ENCODE data around the gene MS4A18.
A peak's percentile ranks its signal among the peaks of the same experiment; 100 is the strongest.

Gene MS4A18

DNA sequence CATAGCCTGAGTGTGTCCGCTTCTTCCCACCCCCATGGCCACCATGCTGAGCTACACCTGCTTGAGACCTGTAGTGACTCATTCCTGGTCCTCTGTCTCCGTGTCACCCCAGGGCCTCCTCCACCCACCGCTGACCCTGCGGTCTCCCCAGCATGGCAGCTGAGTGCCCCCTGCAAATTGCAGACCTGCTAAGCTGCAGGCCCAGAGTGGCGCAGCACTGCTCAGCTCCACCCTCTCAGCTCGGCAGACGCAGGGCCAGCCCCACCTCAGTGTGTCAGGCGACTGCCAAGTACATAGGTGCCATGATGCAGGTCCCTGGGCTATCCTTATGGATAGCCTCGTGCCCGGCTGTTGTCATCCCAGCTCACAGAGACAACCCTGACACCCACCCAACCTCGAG lies 45.3 kb downstream of the MS4A18 start:
- DNase-seq (ENCODE audit: low spot score) (no peak), ATAC-seq (ENCODE audit: low read depth) (no peak)
- no peak for TF ChIP-seq CTCF (IDR thresholded peaks at IDR 0.05; ENCODE audit: poor library complexity, severe bottlenecking)
- H3K27me3 ChIP-seq (ENCODE audit: insufficient read depth, poor library complexity, severe bottlenecking): no peaks in the 10 kb centered on the region
- H3K27ac ChIP-seq (ENCODE audit: poor library complexity, severe bottlenecking): no peak overlapping the region
- no peaks in the 10 kb centered on the region for H3K36me3 ChIP-seq (ENCODE audit: low read depth)
- no peaks in the 10 kb centered on the region for H3K4me1 ChIP-seq (ENCODE audit: insufficient read depth, poor library complexity, severe bottlenecking)
- no peaks in the 10 kb centered on the region for H3K9me3 ChIP-seq (ENCODE audit: severe bottlenecking)
- no peak overlapping the region for H3K4me3 ChIP-seq (ENCODE audit: severe bottlenecking)

DNA sequence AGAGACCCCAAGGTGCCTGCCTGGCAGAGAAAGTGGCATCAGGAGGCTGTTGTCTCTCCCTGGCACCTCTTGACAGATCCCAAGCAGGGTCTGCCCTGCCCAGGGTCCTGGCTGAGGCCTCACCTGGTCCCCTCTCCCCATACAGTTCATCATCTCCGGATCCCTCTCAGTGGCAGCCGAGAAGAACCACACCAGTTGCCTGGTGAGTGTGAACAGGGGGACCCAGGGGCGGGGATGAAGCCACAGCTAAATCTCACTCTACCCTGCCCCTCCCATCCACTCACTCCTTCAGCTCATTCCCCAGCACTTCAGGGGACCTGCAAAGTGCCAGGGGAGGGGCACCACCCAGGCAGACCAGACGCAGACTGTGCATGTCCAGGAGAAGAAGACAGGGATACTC lies 46.6 kb downstream of the MS4A18 start:
- H3K9me3 ChIP-seq (ENCODE audit: severe bottlenecking): no peaks in the 10 kb centered on the region
- H3K36me3 ChIP-seq (ENCODE audit: low read depth): no peaks in the 10 kb centered on the region
- TF ChIP-seq CTCF (IDR thresholded peaks at IDR 0.05; ENCODE audit: poor library complexity, severe bottlenecking): no peak
- no peak overlapping the region for H3K4me3 ChIP-seq (ENCODE audit: severe bottlenecking)
- H3K27ac ChIP-seq (ENCODE audit: poor library complexity, severe bottlenecking): no peak overlapping the region
- ATAC-seq (ENCODE audit: low read depth): no peak
- peak; percentile 32 for DNase-seq (ENCODE audit: low spot score)
- no peaks in the 10 kb centered on the region for H3K4me1 ChIP-seq (ENCODE audit: insufficient read depth, poor library complexity, severe bottlenecking)
- no peaks in the 10 kb centered on the region for H3K27me3 ChIP-seq (ENCODE audit: insufficient read depth, poor library complexity, severe bottlenecking)

DNA sequence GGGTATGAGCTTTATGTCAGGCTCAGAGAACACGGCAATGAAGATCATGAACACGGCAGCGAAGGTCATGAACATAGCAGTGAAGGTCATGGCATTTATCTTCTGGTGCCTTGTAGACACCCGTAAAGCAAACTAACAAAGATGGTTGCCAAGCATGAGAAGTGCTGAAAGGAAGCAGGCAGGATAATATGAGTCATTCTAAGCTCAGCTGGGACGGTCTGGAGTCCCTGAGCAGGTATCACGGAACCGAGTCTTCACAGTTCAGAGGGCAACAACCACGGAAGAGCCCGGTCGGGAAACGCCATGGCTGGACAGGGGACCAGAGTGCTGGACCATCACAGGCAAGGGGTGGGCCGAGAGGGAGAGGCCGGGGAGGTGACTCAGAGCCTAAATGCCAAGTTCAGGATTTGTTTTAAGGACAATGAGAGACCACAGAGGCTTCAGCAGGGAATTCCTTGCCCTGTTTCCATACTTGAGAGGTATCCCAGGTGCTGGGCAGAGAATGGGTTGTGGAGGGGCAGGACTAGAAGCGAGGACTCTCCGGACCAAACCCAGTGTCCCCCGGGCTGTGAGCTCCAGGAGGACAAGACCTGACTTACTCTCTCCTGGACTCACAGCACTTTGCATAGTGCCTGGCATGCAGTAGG lies 47.5 kb downstream of the MS4A18 start:
- no peak overlapping the region for H3K4me3 ChIP-seq (ENCODE audit: severe bottlenecking)
- ATAC-seq (ENCODE audit: low read depth) (no peak), DNase-seq (ENCODE audit: low spot score) (no peak)
- H3K27me3 ChIP-seq (ENCODE audit: insufficient read depth, poor library complexity, severe bottlenecking): no peaks in the 10 kb centered on the region
- no peak for TF ChIP-seq CTCF (IDR thresholded peaks at IDR 0.05; ENCODE audit: poor library complexity, severe bottlenecking)
- no peaks in the 10 kb centered on the region for H3K4me1 ChIP-seq (ENCODE audit: insufficient read depth, poor library complexity, severe bottlenecking)
- no peaks in the 10 kb centered on the region for H3K36me3 ChIP-seq (ENCODE audit: low read depth)
- no peak overlapping the region for H3K27ac ChIP-seq (ENCODE audit: poor library complexity, severe bottlenecking)
- no peaks in the 10 kb centered on the region for H3K9me3 ChIP-seq (ENCODE audit: severe bottlenecking)

- DNase-seq (ENCODE audit: low spot score) (no peak), ATAC-seq (ENCODE audit: low read depth) (no peak)
- H3K36me3 ChIP-seq (ENCODE audit: low read depth): no peaks in the 10 kb centered on the region
- TF ChIP-seq CTCF (IDR thresholded peaks at IDR 0.05; ENCODE audit: poor library complexity, severe bottlenecking): no peak
- no peak overlapping the region for H3K27ac ChIP-seq (ENCODE audit: poor library complexity, severe bottlenecking)
- H3K9me3 ChIP-seq (ENCODE audit: severe bottlenecking): no peaks in the 10 kb centered on the region
- H3K27me3 ChIP-seq (ENCODE audit: insufficient read depth, poor library complexity, severe bottlenecking): no peaks in the 10 kb centered on the region
- H3K4me3 ChIP-seq (ENCODE audit: severe bottlenecking): no peak overlapping the region
- H3K4me1 ChIP-seq (ENCODE audit: insufficient read depth, poor library complexity, severe bottlenecking): no peaks in the 10 kb centered on the region
Observed at GRCh38 chr11:60772666-60773065, 48.1 kb downstream of the MS4A18 start.

- Histone ChIP-seq H3K36me3 (ENCODE audit: low read depth) (no peaks in the 10 kb centered on the region), H3K27ac (ENCODE audit: poor library complexity, severe bottlenecking) (no peak overlapping the region), H3K27me3 (ENCODE audit: insufficient read depth, poor library complexity, severe bottlenecking) (no peaks in the 10 kb centered on the region), H3K4me1 (ENCODE audit: insufficient read depth, poor library complexity, severe bottlenecking) (no peaks in the 10 kb centered on the region), H3K4me3 (ENCODE audit: severe bottlenecking) (no peak overlapping the region), H3K9me3 (ENCODE audit: severe bottlenecking) (no peaks in the 10 kb centered on the region)
- ATAC-seq (ENCODE audit: low read depth): no peak
- no peak for TF ChIP-seq CTCF (IDR thresholded peaks at IDR 0.05; ENCODE audit: poor library complexity, severe bottlenecking)
- no peak for DNase-seq (ENCODE audit: low spot score)
Observed at GRCh38 chr11:60774726-60775125, 50.2 kb downstream of the MS4A18 start.
